Smooth muscle cell (in vitro differentiated cells): ENCODE measurements around the gene FARP1. TPM values are rescaled to one million over a fixed set of nuclear protein-coding genes. Genes with fewer than 3 reads are reported as not detected.

ENCODE experiments used
- DNase-seq: peaks from one replicate; lab custom pipeline; 2025; ENCODE audit not compliant: unreplicated experiment; lab: John Stamatoyannopoulos, UW
- H2AFZ ChIP-seq: fragments of 200-600 bp; sonication (generic); 2 replicates; pipeline ENCODE4 v1.6.0; 2016; ENCODE audit warnings: antibody characterized with exemption, low read depth, mild to moderate bottlenecking
- H3F3A ChIP-seq: fragments of 200-600 bp; sonication (generic); 2 replicates; pipeline ENCODE4 v1.6.0; 2017; ENCODE audit warnings: antibody characterized with exemption, low read depth
- H3K27ac ChIP-seq: fragments of 200-600 bp; sonication (generic); 2 replicates; pipeline ENCODE4 v1.5.1; 2016; ENCODE audit warnings: low read depth, mild to moderate bottlenecking
- H3K27me3 ChIP-seq: fragments of 200-600 bp; sonication (generic); 2 replicates; pipeline ENCODE4 v1.6.1; 2016; ENCODE audit warnings: low read depth, mild to moderate bottlenecking
- H3K36me3 ChIP-seq: fragments of 200-600 bp; sonication (generic); 2 replicates; pipeline ENCODE4 v1.5.1; 2016; ENCODE audit warnings: low read depth
- H3K4me1 ChIP-seq: fragments of 200-600 bp; sonication (generic); 2 replicates; pipeline ENCODE4 v1.5.1; 2016; ENCODE audit warnings: low read depth
- H3K4me2 ChIP-seq: fragments of 200-600 bp; sonication (generic); 2 replicates; pipeline ENCODE4 v1.6.0; 2016; ENCODE audit warnings: mild to moderate bottlenecking
- H3K4me3 ChIP-seq: fragments of 200-600 bp; sonication (generic); 2 replicates; pipeline ENCODE4 v1.5.1; 2016; ENCODE audit warnings: mild to moderate bottlenecking
- H3K79me2 ChIP-seq: fragments of 200-600 bp; sonication (generic); 2 replicates; pipeline ENCODE4 v1.6.0; 2016; ENCODE audit warnings: low read depth, mild to moderate bottlenecking
- H3K9ac ChIP-seq: fragments of 200-600 bp; sonication (generic); 2 replicates; pipeline ENCODE4 v1.6.0; 2016; ENCODE audit warnings: low read depth
- H3K9me3 ChIP-seq: fragments of 200-600 bp; sonication (generic); replicated peaks from 2 replicates; pipeline ENCODE4 v1.5.1; 2016; ENCODE audit warnings: low read depth
- H4K20me1 ChIP-seq: fragments of 200-600 bp; sonication (generic); 2 replicates; pipeline ENCODE4 v1.6.0; 2016; ENCODE audit warnings: low read depth
- WGBS: methylation state at CpG from one replicate; pipeline ENCODE4 v1.1.7; 2016; ENCODE audit warnings: low lambda C conversion rate; 5-methylcytosine and 5-hydroxymethylcytosine counted together
- polyA plus RNA-seq: library from polyadenylated mRNA; unstranded; fragments of >200 nt; fragmentation: Nextera tagmentation; extraction: Ambion mirVana; gene quantifications from 2 replicates; pipeline ENCODE4 v1.2.1, GENCODE V29; 2016
- total RNA-seq: library from RNA; depleted of rRNA; stranded (reverse); fragments of >200 nt; gene quantifications from 2 replicates; pipeline ENCODE4 v1.2.3, GENCODE V29; 2014
- TF ChIP-seq, protein P1 (sequence below): fragments of 200-600 bp; sonication (generic); IDR thresholded peaks from 2 replicates; pipeline ENCODE4 v1.5.1; 2017; ENCODE audit warnings: borderline replicate concordance, mild to moderate bottlenecking, antibody characterized with exemption; ENCODE audit not compliant: insufficient read depth, poor library complexity, severe bottlenecking

The FARP1 gene
- total and polyA plus RNA-seq, 2 experiments from 2014 or later: 59.4 to 104 TPM

DNA sequence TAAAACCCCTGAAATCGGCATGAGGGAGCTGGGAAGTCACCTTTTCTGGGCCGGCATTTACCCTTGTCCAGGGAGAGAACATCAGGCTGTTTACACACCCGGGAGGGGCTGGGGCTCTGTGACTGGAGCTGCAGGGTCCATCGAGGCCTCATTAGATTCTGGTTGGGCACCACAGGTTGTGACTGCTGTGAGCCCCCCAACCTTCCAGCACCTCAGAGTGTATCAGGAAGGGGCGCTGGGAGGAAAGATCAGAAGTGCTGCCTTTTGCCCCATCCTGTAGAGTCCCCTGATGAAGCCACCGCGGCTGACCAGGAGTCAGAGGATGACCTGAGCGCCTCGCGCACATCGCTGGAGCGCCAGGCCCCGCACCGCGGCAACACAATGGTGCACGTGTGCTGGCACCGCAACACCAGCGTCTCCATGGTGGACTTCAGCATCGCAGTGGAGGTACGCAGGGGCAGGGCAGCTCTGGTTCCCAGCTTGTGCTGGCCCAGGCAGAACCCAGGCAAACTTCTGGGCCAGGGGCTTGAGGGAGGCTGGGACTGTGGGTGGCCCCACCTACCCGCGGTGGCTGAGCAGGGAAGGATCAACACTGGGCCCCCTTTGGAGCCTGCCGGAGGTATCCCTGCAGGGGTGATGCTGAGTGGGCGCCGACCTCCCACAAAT, 297.6 kb downstream of the FARP1 start:
- Histone ChIP-seq H2AFZ (no peak overlapping the region), H4K20me1 (peaks cover 7% of the 10 kb centered on the region), H3K9me3 (no peaks in the 10 kb centered on the region), H3K4me2 (no peak overlapping the region), H3F3A (no peaks in the 10 kb centered on the region), H3K36me3 (peaks cover 6% of the 10 kb centered on the region), H3K27ac (no peak overlapping the region), H3K9ac (no peak overlapping the region), H3K4me3 (no peak overlapping the region), H3K79me2 (no peaks in the 10 kb centered on the region), H3K27me3 (no peaks in the 10 kb centered on the region), H3K4me1 (no peaks in the 10 kb centered on the region)
- WGBS: 98% methylated on average over 24 of the region's 25 CpGs
- DNase-seq: no peak
- TF ChIP-seq, protein P1, sequence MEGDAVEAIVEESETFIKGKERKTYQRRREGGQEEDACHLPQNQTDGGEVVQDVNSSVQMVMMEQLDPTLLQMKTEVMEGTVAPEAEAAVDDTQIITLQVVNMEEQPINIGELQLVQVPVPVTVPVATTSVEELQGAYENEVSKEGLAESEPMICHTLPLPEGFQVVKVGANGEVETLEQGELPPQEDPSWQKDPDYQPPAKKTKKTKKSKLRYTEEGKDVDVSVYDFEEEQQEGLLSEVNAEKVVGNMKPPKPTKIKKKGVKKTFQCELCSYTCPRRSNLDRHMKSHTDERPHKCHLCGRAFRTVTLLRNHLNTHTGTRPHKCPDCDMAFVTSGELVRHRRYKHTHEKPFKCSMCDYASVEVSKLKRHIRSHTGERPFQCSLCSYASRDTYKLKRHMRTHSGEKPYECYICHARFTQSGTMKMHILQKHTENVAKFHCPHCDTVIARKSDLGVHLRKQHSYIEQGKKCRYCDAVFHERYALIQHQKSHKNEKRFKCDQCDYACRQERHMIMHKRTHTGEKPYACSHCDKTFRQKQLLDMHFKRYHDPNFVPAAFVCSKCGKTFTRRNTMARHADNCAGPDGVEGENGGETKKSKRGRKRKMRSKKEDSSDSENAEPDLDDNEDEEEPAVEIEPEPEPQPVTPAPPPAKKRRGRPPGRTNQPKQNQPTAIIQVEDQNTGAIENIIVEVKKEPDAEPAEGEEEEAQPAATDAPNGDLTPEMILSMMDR: no peak

DNA sequence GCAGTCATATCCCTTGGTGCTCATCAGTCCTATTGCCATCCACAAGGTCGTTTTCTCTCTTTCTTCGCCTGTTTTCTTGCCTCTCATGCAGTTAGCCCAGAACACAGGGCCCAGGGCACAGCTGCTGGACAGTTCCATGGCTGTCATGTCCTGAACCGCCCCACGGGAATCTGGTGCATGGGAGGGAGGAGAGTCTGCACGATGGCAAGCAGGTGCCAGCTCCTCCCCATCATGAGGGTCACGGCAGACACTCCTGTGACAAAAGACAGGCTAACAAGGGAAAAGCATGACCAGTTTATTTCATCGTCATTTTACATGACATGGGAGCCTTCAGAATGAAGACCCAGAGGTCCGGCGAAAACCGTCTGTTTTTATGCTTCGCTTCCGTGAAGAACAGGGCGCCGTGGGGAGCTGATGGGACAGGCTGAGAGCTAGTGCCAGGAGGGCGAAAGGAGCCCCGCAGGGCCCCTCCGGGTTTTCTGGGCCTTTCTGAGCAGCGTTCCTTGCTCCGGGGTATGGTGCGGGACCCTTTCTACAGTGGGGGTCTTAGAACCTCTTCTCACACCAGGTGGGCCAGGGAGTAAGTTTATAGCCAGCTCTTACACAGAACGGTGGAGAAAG, 298.3 kb downstream of the FARP1 start:
- WGBS: 93% methylated on average over 21 of the region's 21 CpGs
- TF ChIP-seq, protein P1: no peak
- Histone ChIP-seq H3F3A (peaks cover 4% of the 10 kb centered on the region), H3K4me2 (no peak overlapping the region), H3K79me2 (no peaks in the 10 kb centered on the region), H4K20me1 (peaks cover 13% of the 10 kb centered on the region), H3K9ac (no peak overlapping the region), H3K36me3 (peaks cover 6% of the 10 kb centered on the region), H3K4me1 (no peaks in the 10 kb centered on the region), H3K27me3 (no peaks in the 10 kb centered on the region), H3K4me3 (no peak overlapping the region), H3K27ac (no peak overlapping the region), H2AFZ (no peak overlapping the region), H3K9me3 (no peaks in the 10 kb centered on the region)
- no peak for DNase-seq

GRCh38 chr13:98442391-98443230, 299.7 kb downstream of the FARP1 start:
- H3K27ac ChIP-seq: peak overlapping the region; percentile 88
- no peak for DNase-seq
- no peaks in the 10 kb centered on the region for H3K27me3 ChIP-seq
- H2AFZ ChIP-seq: no peak overlapping the region
- H3K79me2 ChIP-seq: no peaks in the 10 kb centered on the region
- no peaks in the 10 kb centered on the region for H3K9me3 ChIP-seq
- H4K20me1 ChIP-seq: peaks cover 13% of the 10 kb centered on the region
- no peaks in the 10 kb centered on the region for H3K4me1 ChIP-seq
- H3K4me3 ChIP-seq: no peak overlapping the region
- TF ChIP-seq, protein P1: no peak
- peaks cover 14% of the 10 kb centered on the region for H3F3A ChIP-seq
- WGBS: 90% methylated on average over 27 of the region's 27 CpGs
- H3K36me3 ChIP-seq: no peaks in the 10 kb centered on the region
- peak overlapping the region; percentile 16 for H3K9ac ChIP-seq
- H3K4me2 ChIP-seq: no peak overlapping the region
